Endothelial cell of umbilical vein (primary cell): ENCODE measurements around the gene IRF2BP2. TPM values are rescaled to one million over a fixed set of nuclear protein-coding genes. Genes with fewer than 3 reads are reported as not detected.

Experiments used
- BruUV-seq: library from RNA; stranded (reverse); fragments of 400-500 nt; replicated peaks from 2 replicates; lab custom pipeline; 2021; lab: Mats Ljungman, UMichigan
- CTCF ChIA-PET: fragments of 300-600, 350-600 bp; sonication (Branson Sonifier 250); formaldehyde crosslinking; loops from one replicate; lab custom pipeline; 2021; ENCODE audit warnings: antibody characterized with exemption, inconsistent platforms; lab: Charles Lee
- POLR2A ChIA-PET: fragments of 300-600, 350-600 bp; sonication (Branson Sonifier 250); formaldehyde crosslinking; loops from one replicate; lab custom pipeline; 2021; ENCODE audit warnings: antibody characterized with exemption, inconsistent platforms; lab: Charles Lee
- DNase-seq: peaks from one replicate; pipeline ENCODE4 v3.0.0-alpha.2; 2011; ENCODE audit warnings: low read depth, low spot score
- FAIRE-seq: peaks from 2 replicates; lab custom pipeline; 2011; peaks lifted over from hg19 to GRCh38; lab: Jason Lieb, UNC
- H2AFZ ChIP-seq: 2 replicates; pipeline ENCODE4 v1.6.0; 2012; ENCODE audit warnings: low read depth, low read length, control low read depth, inconsistent platforms
- H3K27ac ChIP-seq: 2 replicates; pipeline ENCODE4 v1.5.1; 2011; ENCODE audit warnings: low read depth, mild to moderate bottlenecking, control low read depth, low read length, moderate library complexity; ENCODE audit not compliant: insufficient read depth
- H3K27me3 ChIP-seq, 2 experiments: 2 replicates each; pipeline versions ENCODE4 v1.6.0 to v1.6.1; 2011; ENCODE audit warnings: low read length in 2 of 2, mixed read lengths in 1 of 2; ENCODE audit not compliant: control insufficient read depth in 2 of 2, insufficient read depth in 2 of 2
- H3K36me3 ChIP-seq, 2 experiments: 2 replicates in 1 of 2; 3 replicates in 1 of 2; pipeline ENCODE4 v1.5.1; 2011; ENCODE audit warnings: low read length in 2 of 2, mild to moderate bottlenecking in 1 of 2, moderate library complexity in 1 of 2; ENCODE audit not compliant: control insufficient read depth in 2 of 2, insufficient read depth in 2 of 2; ENCODE audit errors: extremely low read depth in 1 of 2
- H3K4me1 ChIP-seq: 3 replicates; pipeline ENCODE4 v1.5.1; 2011; ENCODE audit warnings: mild to moderate bottlenecking, low read length; ENCODE audit not compliant: control insufficient read depth, insufficient read depth; ENCODE audit errors: extremely low read depth
- H3K4me2 ChIP-seq: 2 replicates; pipeline ENCODE4 v1.6.1; 2011; ENCODE audit warnings: low read length, control low read depth, mixed read lengths; ENCODE audit not compliant: insufficient read depth
- H3K4me3 ChIP-seq, 3 experiments: fragments of 200-600 bp in 1 of 3; sonication (generic), shearing (Covaris generic) in 1 of 3; replicated peaks in 1 of 3; 2 replicates each; pipeline ENCODE4 v1.5.1; 2011 to 2016; ENCODE audit warnings: control low read depth in 3 of 3, low read length in 3 of 3, mild to moderate bottlenecking in 2 of 3, inconsistent platforms in 1 of 3, low read depth in 1 of 3, moderate library complexity in 1 of 3; ENCODE audit not compliant: insufficient read depth in 1 of 3
- H3K79me2 ChIP-seq: 2 replicates; pipeline ENCODE4 v1.6.0; 2012; ENCODE audit warnings: low read length, inconsistent platforms; ENCODE audit not compliant: control insufficient read depth, insufficient read depth
- H3K9ac ChIP-seq: replicated peaks from 2 replicates; pipeline ENCODE3; 2011; ENCODE audit warnings: low read length, control low read depth; ENCODE audit not compliant: insufficient read depth; ENCODE audit errors: extremely low read depth
- H3K9me1 ChIP-seq: replicated peaks from 3 replicates; pipeline ENCODE4 v1.6.0; 2011; ENCODE audit warnings: mild to moderate bottlenecking, low read length; ENCODE audit not compliant: control insufficient read depth, insufficient read depth; ENCODE audit errors: extremely low read depth
- H3K9me3 ChIP-seq: replicated peaks from 2 replicates; pipeline ENCODE4 v1.5.1; 2012; ENCODE audit warnings: low read length, inconsistent platforms; ENCODE audit not compliant: control insufficient read depth, insufficient read depth
- H4K20me1 ChIP-seq: replicated peaks from 2 replicates; pipeline ENCODE3; 2011; ENCODE audit warnings: mild to moderate bottlenecking, low read length; ENCODE audit not compliant: control insufficient read depth, insufficient read depth; ENCODE audit errors: extremely low read depth
- CTCF ChIP-seq, 2 donors: IDR thresholded peaks; 1 replicate in 1 of 2; 2 replicates in 1 of 2; pipeline ENCODE4 v1.5.1; 2011; ENCODE audit warnings: low read length in 2 of 2, mild to moderate bottlenecking in 2 of 2, moderate library complexity in 2 of 2, control low read depth in 1 of 2, inconsistent platforms in 1 of 2, low read depth in 1 of 2; ENCODE audit not compliant: insufficient read depth in 1 of 2; ENCODE audit errors: extremely low read depth in 1 of 2
- EZH2 ChIP-seq: IDR thresholded peaks from 2 replicates; pipeline ENCODE4 v1.6.1; 2012; ENCODE audit warnings: borderline replicate concordance, low read depth, mild to moderate bottlenecking, moderate library complexity, low read length, inconsistent platforms; ENCODE audit not compliant: severe bottlenecking
- FOS ChIP-seq: IDR thresholded peaks from 2 replicates; pipeline ENCODE4 v1.6.1; 2011; ENCODE audit warnings: mild to moderate bottlenecking, low read length, moderate library complexity, borderline replicate concordance; ENCODE audit not compliant: insufficient read depth
- GATA2 ChIP-seq: IDR thresholded peaks from 2 replicates; pipeline ENCODE4 v1.7.0; 2011; ENCODE audit warnings: low read depth, mild to moderate bottlenecking, moderate library complexity, mixed read lengths, low read length; ENCODE audit not compliant: insufficient read length, insufficient read depth
- JUN ChIP-seq: IDR thresholded peaks from 2 replicates; pipeline ENCODE4 v1.6.1; 2011; ENCODE audit warnings: borderline replicate concordance, low read depth; ENCODE audit not compliant: insufficient read length, insufficient read depth
- MAX ChIP-seq: IDR thresholded peaks from 2 replicates; pipeline ENCODE4 v1.6.1; 2011; ENCODE audit not compliant: insufficient read depth, insufficient read length
- MYC ChIP-seq: IDR thresholded peaks from one replicate; pipeline ENCODE4 v1.6.1; 2011; ENCODE audit warnings: mild to moderate bottlenecking, low read depth, low read length
- POLR2A ChIP-seq: IDR thresholded peaks from 2 replicates; pipeline ENCODE4 v1.6.1; 2012; ENCODE audit warnings: low read depth, mild to moderate bottlenecking, control low read depth, low read length
- POLR2AphosphoS5 ChIP-seq: IDR thresholded peaks from 2 replicates; pipeline ENCODE4 v1.6.1; 2012; ENCODE audit warnings: low read depth, mild to moderate bottlenecking, control low read depth, low read length, moderate library complexity; ENCODE audit not compliant: insufficient read depth
- dilution Hi-C: fragments of 300-500 bp; cut with MboI; formaldehyde crosslinking; loops from one replicate; pipeline ENCODE4 v1.15.0; 2019; ENCODE audit warnings: low sequenced_read_pairs; ENCODE audit not compliant: extremely low pct_ligation_motif_present
- intact Hi-C: fragments of 100-400 bp; cut with micrococcal nuclease; formaldehyde crosslinking; loops from one replicate; pipeline ENCODE4 v1.10.0; 2022
- polyA plus RNA-seq, 4 experiments: library from polyadenylated mRNA; depleted of rRNA in 3 of 4; stranded (reverse) in 3 of 4; unstranded in 1 of 4; fragments of >200 nt; gene quantifications; 2 replicates each; pipeline versions ENCODE4 v1.2.1 to v1.2.3, GENCODE V29; 2011 to 2012; ENCODE audit warnings: missing spikeins in 1 of 4
- total RNA-seq: library from RNA; stranded (reverse); gene quantifications from 2 replicates; pipeline ENCODE4 v1.2.3, GENCODE V29; 2021

The IRF2BP2 gene
- total and polyA plus RNA-seq, 2 donors (not counting 3 experiments of a cell fraction or from before 2014, with no cell fraction given) = 66.6 to 109 TPM

GRCh38 chr1:234593109-234593508, 16.9 kb downstream of the IRF2BP2 start:
- intact Hi-C loops = no loop called here
- dilution Hi-C loops = no loop called here
- H3K4me3 ChIP-seq = no peak overlapping the region
- no peaks in the 10 kb centered on the region for H4K20me1 ChIP-seq
- H3K9me3 ChIP-seq = no peaks in the 10 kb centered on the region
- no peaks in the 10 kb centered on the region for H3K9me1 ChIP-seq
- no TSS peak for BruUV-seq
- no peaks in the 10 kb centered on the region for H3K4me1 ChIP-seq
- H3K4me2 ChIP-seq = no peak overlapping the region
- no peak overlapping the region for H2AFZ ChIP-seq
- no peaks in the 10 kb centered on the region for H3K27me3 ChIP-seq
- no peaks in the 10 kb centered on the region for H3K36me3 ChIP-seq
- H3K79me2 ChIP-seq = no peaks in the 10 kb centered on the region
- DNase-seq (no peak), FAIRE-seq (no peak)
- ChIA-PET CTCF (interaction anchor here (0.9 to 1.0 kb wide), 2 partner anchors 9 to 18 kb away, joined by 3 read pairs; no protein-coding TSS in a partner anchor), POLR2A (no interaction called here)
- no peak overlapping the region for H3K27ac ChIP-seq
- H3K9ac ChIP-seq = no peak overlapping the region
- TF ChIP-seq MAX = no peak
- TF ChIP-seq EZH2 = no peak
- no peak for TF ChIP-seq MYC
- no peak for TF ChIP-seq POLR2AphosphoS5
- no peak for TF ChIP-seq POLR2A
- no peak for TF ChIP-seq GATA2
- TF ChIP-seq FOS = no peak
- no peak for TF ChIP-seq CTCF (IDR thresholded peaks at IDR 0.05; ENCODE audit: extremely low read depth in 1 of 2, insufficient read depth in 1 of 2, low read depth in 1 of 2, low read length in 2 of 2)
- TF ChIP-seq JUN = no peak
